ENCODE results near the gene RHBDD3.

The RHBDD3 gene

GRCh38 chr22:29230972-29231875, 36.6 kb downstream of the RHBDD3 start:
- no peak for DNase-seq
- H3K27me3 ChIP-seq (ENCODE audit: insufficient read depth, low read depth, severe bottlenecking) = no peaks in the 10 kb centered on the region
- no peak for TF ChIP-seq CTCF (IDR thresholded peaks at IDR 0.05; ENCODE audit: low read depth, low read length)
- no peaks in the 10 kb centered on the region for H3K36me3 ChIP-seq
- H3K27ac ChIP-seq = no peak overlapping the region
- H3K4me3 ChIP-seq (ENCODE audit: low read depth, low read length) = no peak overlapping the region
- no peaks in the 10 kb centered on the region for H3K9me3 ChIP-seq (ENCODE audit: severe bottlenecking)

GRCh38 chr22:29226351-29226981, 41.3 kb downstream of the RHBDD3 start:
- Histone ChIP-seq H3K27ac (no peak overlapping the region), H3K36me3 (no peaks in the 10 kb centered on the region), H3K9me3 (ENCODE audit: severe bottlenecking) (no peaks in the 10 kb centered on the region), H3K4me3 (ENCODE audit: low read depth, low read length) (no peak overlapping the region), H3K27me3 (ENCODE audit: insufficient read depth, low read depth, severe bottlenecking) (no peaks in the 10 kb centered on the region)
- no peak for DNase-seq
- TF ChIP-seq CTCF (IDR thresholded peaks at IDR 0.05; ENCODE audit: low read depth, low read length) = no peak

GRCh38 chr22:29225422-29226090, 42.2 kb downstream of the RHBDD3 start:
- H3K27me3 ChIP-seq (ENCODE audit: insufficient read depth, low read depth, severe bottlenecking) = no peaks in the 10 kb centered on the region
- no peaks in the 10 kb centered on the region for H3K36me3 ChIP-seq
- no peak overlapping the region for H3K4me3 ChIP-seq (ENCODE audit: low read depth, low read length)
- no peaks in the 10 kb centered on the region for H3K9me3 ChIP-seq (ENCODE audit: severe bottlenecking)
- no peak overlapping the region for H3K27ac ChIP-seq
- no peak for DNase-seq
- no peak for TF ChIP-seq CTCF (IDR thresholded peaks at IDR 0.05; ENCODE audit: low read depth, low read length)

GRCh38 chr22:29224859-29225410, 42.8 kb downstream of the RHBDD3 start:
- DNase-seq = no peak
- H3K4me3 ChIP-seq (ENCODE audit: low read depth, low read length) = no peak overlapping the region
- H3K27me3 ChIP-seq (ENCODE audit: insufficient read depth, low read depth, severe bottlenecking) = no peaks in the 10 kb centered on the region
- no peak for TF ChIP-seq CTCF (IDR thresholded peaks at IDR 0.05; ENCODE audit: low read depth, low read length)
- H3K27ac ChIP-seq = no peak overlapping the region
- no peaks in the 10 kb centered on the region for H3K9me3 ChIP-seq (ENCODE audit: severe bottlenecking)
- no peaks in the 10 kb centered on the region for H3K36me3 ChIP-seq

GRCh38 chr22:29224121-29224858, 43.5 kb downstream of the RHBDD3 start:
- no peak for TF ChIP-seq CTCF (IDR thresholded peaks at IDR 0.05; ENCODE audit: low read depth, low read length)

More at GRCh38 chr22:29224121-29224858, 43.5 kb downstream of the RHBDD3 start:
- H3K36me3 ChIP-seq = no peaks in the 10 kb centered on the region
- no peak for DNase-seq
- no peaks in the 10 kb centered on the region for H3K9me3 ChIP-seq (ENCODE audit: severe bottlenecking)
- no peaks in the 10 kb centered on the region for H3K27me3 ChIP-seq (ENCODE audit: insufficient read depth, low read depth, severe bottlenecking)
- no peak overlapping the region for H3K4me3 ChIP-seq (ENCODE audit: low read depth, low read length)
- no peak overlapping the region for H3K27ac ChIP-seq

Measured in WERI-Rb-1 (cell line).